Measurements from ENCODE around the gene CDH23.

Gene CDH23

DNA sequence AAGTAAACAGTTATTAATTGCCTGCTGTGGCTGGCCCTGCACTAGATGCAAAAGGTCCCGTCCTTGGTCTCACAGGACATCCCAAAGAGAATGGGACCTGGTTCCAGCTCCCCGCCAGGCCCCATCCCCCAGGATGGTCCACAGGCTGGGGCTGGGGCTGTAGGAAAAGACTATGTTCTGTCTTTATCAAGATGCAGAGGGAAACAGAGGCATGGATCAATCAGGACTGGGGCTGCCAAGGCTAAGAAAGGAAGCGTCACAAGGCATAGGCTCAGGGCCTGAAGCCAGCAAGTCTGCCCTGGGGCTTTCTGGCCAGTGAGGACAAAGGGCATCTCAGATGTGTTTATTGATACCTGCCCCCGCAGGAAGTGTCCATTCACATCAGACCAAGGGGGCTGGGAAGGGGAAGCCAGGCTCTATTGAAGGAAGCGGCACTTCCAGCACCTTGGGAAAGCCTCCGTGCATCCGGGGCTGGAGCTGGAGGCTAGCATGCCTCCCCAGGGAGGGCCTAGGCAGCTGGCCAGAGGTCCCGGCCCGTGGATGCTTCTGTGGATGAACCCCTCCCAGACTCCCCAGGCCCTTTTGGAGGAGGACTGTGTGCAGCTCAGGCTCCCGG lies 370.8 kb downstream of the CDH23 start:
- H3K27ac ChIP-seq: no peak overlapping the region
- H4K20me1 ChIP-seq (ENCODE audit: insufficient read depth): no peaks in the 10 kb centered on the region
- H3K9ac ChIP-seq: no peak overlapping the region
- H2AFZ ChIP-seq (ENCODE audit: low read depth): no peak overlapping the region
- no peak overlapping the region for H3K4me2 ChIP-seq
- H3K36me3 ChIP-seq (ENCODE audit: insufficient read depth): no peaks in the 10 kb centered on the region
- TF ChIP-seq, protein P1, sequence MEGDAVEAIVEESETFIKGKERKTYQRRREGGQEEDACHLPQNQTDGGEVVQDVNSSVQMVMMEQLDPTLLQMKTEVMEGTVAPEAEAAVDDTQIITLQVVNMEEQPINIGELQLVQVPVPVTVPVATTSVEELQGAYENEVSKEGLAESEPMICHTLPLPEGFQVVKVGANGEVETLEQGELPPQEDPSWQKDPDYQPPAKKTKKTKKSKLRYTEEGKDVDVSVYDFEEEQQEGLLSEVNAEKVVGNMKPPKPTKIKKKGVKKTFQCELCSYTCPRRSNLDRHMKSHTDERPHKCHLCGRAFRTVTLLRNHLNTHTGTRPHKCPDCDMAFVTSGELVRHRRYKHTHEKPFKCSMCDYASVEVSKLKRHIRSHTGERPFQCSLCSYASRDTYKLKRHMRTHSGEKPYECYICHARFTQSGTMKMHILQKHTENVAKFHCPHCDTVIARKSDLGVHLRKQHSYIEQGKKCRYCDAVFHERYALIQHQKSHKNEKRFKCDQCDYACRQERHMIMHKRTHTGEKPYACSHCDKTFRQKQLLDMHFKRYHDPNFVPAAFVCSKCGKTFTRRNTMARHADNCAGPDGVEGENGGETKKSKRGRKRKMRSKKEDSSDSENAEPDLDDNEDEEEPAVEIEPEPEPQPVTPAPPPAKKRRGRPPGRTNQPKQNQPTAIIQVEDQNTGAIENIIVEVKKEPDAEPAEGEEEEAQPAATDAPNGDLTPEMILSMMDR (conservative IDR thresholded peaks at IDR 0.05; ENCODE audit: low read depth, low read length): no peak
- peaks cover 6% of the 10 kb centered on the region for H3K4me1 ChIP-seq (ENCODE audit: low read depth, poor library complexity, severe bottlenecking)
- no peaks in the 10 kb centered on the region for H3K79me2 ChIP-seq (ENCODE audit: insufficient read depth, low read depth)
- no peak overlapping the region for H3K4me3 ChIP-seq (IDR thresholded peaks at IDR 0.05; ENCODE audit: insufficient read depth, low read depth, low read length)
- peaks cover 18% of the 10 kb centered on the region; the same call in 1 of the 2 replicates for H3K27me3 ChIP-seq (ENCODE audit: insufficient read depth, low read depth)

DNA sequence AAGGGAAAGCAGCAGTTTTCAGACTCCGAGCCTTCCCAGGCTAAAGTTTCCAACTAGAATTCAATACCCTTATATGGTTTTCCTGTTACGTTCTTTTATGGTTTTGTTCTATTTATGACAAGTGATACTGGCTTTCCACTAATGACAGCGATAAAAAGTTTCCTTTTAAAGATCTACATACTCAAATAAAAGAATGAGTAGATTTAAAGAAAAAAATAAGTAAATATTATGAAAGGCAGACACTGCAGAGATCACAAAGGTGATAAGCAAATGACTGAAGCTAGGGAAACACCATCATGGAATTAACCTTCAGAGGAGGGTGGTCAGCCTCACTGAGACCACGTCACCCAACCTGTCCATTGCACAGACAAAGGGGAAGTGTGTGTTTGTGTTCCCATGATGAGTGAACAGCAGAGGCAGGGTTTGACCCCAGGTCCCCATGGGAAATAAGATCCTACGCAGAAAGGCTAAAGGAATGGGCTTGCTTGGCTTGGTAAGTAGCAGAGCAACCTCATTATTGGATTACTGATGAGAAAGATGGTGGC lies 372.6 kb downstream of the CDH23 start:
- TF ChIP-seq, protein P1 (conservative IDR thresholded peaks at IDR 0.05; ENCODE audit: low read depth, low read length): no peak
- Histone ChIP-seq H3K4me1 (ENCODE audit: low read depth, poor library complexity, severe bottlenecking) (peaks cover 6% of the 10 kb centered on the region), H2AFZ (ENCODE audit: low read depth) (peak overlapping the region; percentile 62), H3K79me2 (ENCODE audit: insufficient read depth, low read depth) (no peaks in the 10 kb centered on the region), H3K27me3 (ENCODE audit: insufficient read depth, low read depth) (peaks cover 12% of the 10 kb centered on the region; the same call in 1 of the 2 replicates), H3K27ac (no peak overlapping the region; the same call in 1 of the 2 replicates), H3K4me3 (IDR thresholded peaks at IDR 0.05; ENCODE audit: insufficient read depth, low read depth, low read length) (no peak overlapping the region), H3K36me3 (ENCODE audit: insufficient read depth) (no peaks in the 10 kb centered on the region), H4K20me1 (ENCODE audit: insufficient read depth) (no peaks in the 10 kb centered on the region), H3K4me2 (peak overlapping the region; percentile 64), H3K9ac (no peak overlapping the region)

DNA sequence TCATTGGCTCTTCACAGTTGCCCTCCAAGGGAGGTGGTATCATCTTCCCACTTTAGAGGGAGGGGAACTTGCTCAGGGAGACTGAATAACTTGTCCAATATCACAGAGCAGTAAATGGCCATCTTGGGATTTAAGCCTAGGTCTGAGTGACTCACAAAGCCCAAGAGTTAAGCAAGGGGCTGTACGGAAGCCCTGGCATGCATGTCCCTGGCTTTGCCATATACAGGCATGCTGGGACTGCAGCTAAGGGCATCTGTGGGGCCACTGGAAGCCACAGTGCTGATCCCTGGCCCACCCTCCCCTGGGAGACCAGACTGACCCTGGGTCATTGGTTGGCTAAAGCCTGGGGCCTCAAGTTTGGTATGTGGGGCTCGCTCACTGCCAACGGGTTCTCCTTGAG lies 373.5 kb downstream of the CDH23 start:
- TF ChIP-seq, protein P1 (conservative IDR thresholded peaks at IDR 0.05; ENCODE audit: low read depth, low read length): no peak
- no peak overlapping the region for H3K4me2 ChIP-seq

DNA sequence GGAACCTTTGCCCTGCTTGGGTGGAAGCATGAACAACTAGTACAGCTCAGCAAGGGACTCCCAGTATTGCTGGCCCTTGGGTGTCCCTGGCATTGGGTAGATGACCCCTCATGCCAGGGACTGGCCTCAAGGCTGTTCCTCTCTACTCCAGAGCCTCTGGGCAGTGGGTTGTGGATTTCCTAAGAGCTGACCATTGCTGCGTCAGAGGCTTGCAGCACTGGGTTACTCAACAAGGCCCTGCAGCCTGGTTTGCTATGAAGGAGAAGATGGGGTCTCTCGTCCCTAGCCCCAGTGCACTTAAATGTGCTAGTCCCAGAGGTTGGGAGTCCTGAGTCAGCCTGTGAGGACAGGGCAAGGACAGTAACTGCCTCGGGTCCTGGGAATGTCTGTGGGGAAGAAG lies 374.1 kb downstream of the CDH23 start:
- H3K36me3 ChIP-seq (ENCODE audit: insufficient read depth): no peaks in the 10 kb centered on the region
- H3K4me3 ChIP-seq (IDR thresholded peaks at IDR 0.05; ENCODE audit: insufficient read depth, low read depth, low read length): no peak overlapping the region
- H2AFZ ChIP-seq (ENCODE audit: low read depth): no peak overlapping the region
- peaks cover 6% of the 10 kb centered on the region for H3K4me1 ChIP-seq (ENCODE audit: low read depth, poor library complexity, severe bottlenecking)
- TF ChIP-seq, protein P1 (conservative IDR thresholded peaks at IDR 0.05; ENCODE audit: low read depth, low read length): no peak
- H4K20me1 ChIP-seq (ENCODE audit: insufficient read depth): no peaks in the 10 kb centered on the region
- no peak overlapping the region for H3K4me2 ChIP-seq
- peaks cover 12% of the 10 kb centered on the region; the same call in 1 of the 2 replicates for H3K27me3 ChIP-seq (ENCODE audit: insufficient read depth, low read depth)
- no peak overlapping the region for H3K27ac ChIP-seq
- H3K9ac ChIP-seq: no peak overlapping the region
- no peaks in the 10 kb centered on the region for H3K79me2 ChIP-seq (ENCODE audit: insufficient read depth, low read depth)

More for the DNA sequence above, 373.5 kb downstream of the CDH23 start:
- Histone ChIP-seq H3K9ac (no peak overlapping the region), H2AFZ (ENCODE audit: low read depth) (no peak overlapping the region), H3K4me1 (ENCODE audit: low read depth, poor library complexity, severe bottlenecking) (peaks cover 6% of the 10 kb centered on the region), H3K27ac (no peak overlapping the region), H4K20me1 (ENCODE audit: insufficient read depth) (no peaks in the 10 kb centered on the region), H3K79me2 (ENCODE audit: insufficient read depth, low read depth) (no peaks in the 10 kb centered on the region), H3K27me3 (ENCODE audit: insufficient read depth, low read depth) (peaks cover 12% of the 10 kb centered on the region; the same call in 1 of the 2 replicates), H3K36me3 (ENCODE audit: insufficient read depth) (no peaks in the 10 kb centered on the region), H3K4me3 (IDR thresholded peaks at IDR 0.05; ENCODE audit: insufficient read depth, low read depth, low read length) (no peak overlapping the region)
